Fibroblast of skin of right quadriceps (primary cell): ENCODE measurements around the gene USP3.
"Not testable (repeated sequence)": the region's sequence is repeated elsewhere in the genome, so short reads cannot be mapped to it uniquely, and the experiment has no call there.

ENCODE experiments used
- DNase-seq: peaks from one replicate; pipeline ENCODE4 v3.0.0-alpha.2; 2013

Gene USP3

GRCh38 chr15:63596676-63597037 is 92.3 kb downstream of the USP3 start:
- DNase-seq = no peak

- DNase-seq = peak; percentile 42
These were observed 92.8 kb downstream of the USP3 start, which contains the start of gene FBXL22 for GRCh38 chr15:63597038-63597790. Gene FBXL22 (plus strand): TSS chr15:63597387. CDS start chr15:63597393, 6 bp downstream.

DNA sequence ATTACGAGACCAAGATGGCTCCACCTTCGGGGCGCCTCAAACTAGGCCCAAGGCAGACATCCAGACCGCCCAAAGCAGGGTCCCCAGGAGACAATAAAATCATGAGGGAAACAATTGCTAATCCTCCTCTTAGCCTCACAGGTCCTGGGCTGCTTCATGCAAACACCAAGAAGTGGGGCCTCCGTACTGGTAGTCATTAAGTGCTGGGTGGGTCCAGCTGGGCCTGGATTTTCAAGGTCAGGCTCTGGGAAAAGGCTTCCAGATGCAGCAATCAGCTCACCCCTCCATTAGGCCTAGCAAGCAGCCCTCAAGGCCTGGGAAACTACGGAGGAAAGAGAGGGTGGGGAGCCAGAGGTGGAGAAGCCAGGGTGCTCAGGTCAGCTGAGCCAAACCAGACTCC is 93.4 kb downstream of the USP3 start:
- no peak for DNase-seq

GRCh38 chr15:63598473-63599400 is 94.3 kb downstream of the USP3 start:
- no peak for DNase-seq

GRCh38 chr15:63599401-63600000 is 95.1 kb downstream of the USP3 start:
- no peak for DNase-seq

GRCh38 chr15:63600001-63600615 is 95.7 kb downstream of the USP3 start:
- DNase-seq = no peak

DNA sequence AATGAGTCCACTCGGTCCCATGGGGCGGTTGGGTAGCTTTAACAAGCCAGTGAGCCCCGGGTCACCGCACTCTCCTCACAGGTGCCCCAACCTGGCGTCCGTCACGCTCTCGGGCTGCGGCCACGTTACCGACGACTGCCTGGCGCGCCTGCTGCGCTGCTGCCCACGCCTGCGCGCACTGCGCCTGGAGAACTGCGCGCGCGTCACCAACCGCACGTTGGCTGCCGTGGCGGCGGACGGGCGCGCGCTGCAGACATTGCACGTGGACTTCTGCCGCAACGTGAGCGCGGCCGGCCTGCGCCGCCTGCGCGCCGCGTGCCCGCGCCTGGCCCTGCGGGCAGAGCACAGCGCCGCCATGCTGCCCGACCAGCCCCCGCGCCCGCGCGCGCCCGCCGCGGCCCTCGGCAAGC is 96.2 kb downstream of the USP3 start:
- peak; percentile 93 for DNase-seq

GRCh38 chr15:63601026-63601703 is 96.8 kb downstream of the USP3 start:
- DNase-seq = peak; percentile 17

DNA sequence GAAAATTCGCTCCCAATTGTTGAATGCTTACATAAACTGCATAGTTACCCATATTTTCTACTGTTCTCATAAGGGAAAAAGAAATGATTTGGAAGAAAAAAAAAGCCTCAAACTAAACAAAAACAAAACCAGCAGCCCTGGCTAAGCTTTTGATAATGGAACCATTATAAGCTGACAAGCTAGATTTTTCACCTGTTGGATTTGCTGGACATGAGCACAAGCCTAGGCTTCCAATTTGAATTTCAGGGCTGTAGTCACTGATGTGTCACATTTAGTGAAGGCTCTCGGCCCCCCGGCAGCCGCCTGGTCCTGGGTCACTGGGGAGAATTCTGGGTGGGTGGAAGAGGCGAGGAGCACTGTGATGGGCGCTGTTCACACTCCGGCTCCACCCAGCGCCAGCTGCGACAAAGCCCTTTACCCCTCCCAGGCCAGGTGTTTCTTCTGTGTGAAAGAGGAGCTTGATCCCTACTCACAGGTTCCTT is 97.4 kb downstream of the USP3 start:
- no peak for DNase-seq

- DNase-seq = no peak
These were observed 98.2 kb downstream of the USP3 start for GRCh38 chr15:63602595-63602994.

GRCh38 chr15:63603516-63603915 is 99.1 kb downstream of the USP3 start:
- no peak for DNase-seq

DNA sequence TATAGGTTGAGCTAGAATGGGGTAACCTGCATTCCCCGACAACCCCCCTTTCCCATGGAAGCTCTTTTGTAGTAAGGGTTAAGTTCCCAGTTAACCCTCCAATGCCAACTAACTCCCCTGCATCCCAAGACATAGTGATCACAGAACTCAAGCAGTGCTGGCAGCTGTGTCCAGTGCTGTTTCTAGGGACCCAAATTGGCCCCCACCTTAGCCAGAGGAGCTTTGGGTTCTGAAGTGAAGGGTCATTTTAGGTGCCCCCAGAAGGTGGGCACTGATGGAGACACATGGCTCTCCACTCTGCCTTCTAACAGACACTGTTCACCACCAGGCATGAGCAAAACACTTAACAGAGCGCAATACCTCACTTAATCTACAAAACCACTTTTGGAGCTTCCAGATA is 99.9 kb downstream of the USP3 start:
- no peak for DNase-seq

- DNase-seq = no peak
These were observed 100.6 kb downstream of the USP3 start for GRCh38 chr15:63605036-63605435.

- DNase-seq = no peak
These were observed 101.4 kb downstream of the USP3 start for GRCh38 chr15:63605816-63606215.

DNA sequence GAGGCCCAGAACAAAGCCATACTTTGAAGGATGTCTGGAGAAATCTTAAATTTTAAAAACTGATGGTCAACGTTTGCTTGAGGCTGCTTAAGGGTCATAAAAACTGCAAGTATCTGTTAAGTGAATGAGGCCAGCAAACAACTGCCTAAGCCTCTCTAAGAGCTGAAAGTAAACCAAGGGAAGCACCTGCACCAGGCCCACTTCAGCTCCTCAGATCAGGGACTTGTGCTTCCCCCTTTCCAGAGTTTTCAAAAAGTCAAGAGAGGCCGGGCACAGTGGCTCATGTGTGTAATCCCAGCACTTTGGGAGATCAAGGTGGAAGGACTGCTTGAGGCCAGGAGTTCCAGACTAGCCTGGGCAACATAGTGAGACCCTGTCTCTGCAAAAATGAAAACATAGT is 101.9 kb downstream of the USP3 start:
- no peak for DNase-seq

DNA sequence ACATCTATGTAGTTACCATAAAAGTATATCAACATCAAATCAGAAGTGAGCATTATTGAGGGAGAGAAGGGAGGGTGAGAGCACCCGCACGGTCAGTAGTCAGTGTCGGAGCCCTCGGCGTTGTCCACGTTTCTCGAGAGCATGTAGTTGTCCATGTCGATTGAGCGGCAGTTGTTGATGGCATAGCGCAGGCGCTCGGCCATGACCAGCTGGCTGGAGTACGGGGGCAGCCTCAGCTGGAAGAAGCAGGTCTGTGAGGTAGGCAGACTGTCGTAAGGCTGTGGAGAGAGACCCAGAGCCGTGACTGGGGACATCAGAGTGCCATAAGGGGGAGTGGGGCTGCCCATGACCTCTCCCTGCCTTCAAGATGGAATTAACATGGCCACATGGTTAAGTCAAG is 104.6 kb downstream of the USP3 start:
- DNase-seq = no peak

GRCh38 chr15:63609448-63609847 is 105.1 kb downstream of the USP3 start:
- no peak for DNase-seq

DNA sequence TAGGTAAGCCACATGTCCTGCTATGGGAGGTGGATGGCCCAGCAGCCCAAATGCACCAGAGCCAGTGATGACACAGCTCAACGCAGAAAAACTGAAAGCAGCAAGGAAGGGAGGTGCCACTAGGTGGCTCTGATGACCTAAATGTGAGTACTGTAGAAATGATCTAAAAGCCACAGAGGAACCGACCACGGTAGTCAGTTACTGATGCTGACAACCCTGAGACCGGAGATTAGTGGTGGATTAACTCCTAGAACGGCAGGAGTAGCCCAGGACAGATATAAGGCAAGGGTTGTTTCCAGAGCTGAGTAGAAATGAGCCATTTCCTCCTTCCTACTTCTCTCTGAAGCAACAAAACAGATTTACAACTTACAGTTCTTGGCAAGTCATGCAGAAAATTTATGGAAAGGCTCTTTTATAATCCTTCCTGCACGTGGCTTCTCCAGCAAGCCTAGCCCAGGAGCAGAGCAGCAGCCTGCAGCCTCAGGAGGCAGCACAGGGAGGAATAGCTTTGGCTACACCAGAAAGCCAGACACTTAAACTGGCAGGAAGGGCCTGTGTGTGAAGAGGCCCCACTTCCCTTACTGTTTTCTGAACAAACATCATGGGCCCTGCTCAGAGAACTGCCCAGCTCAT is 105.9 kb downstream of the USP3 start:
- DNase-seq = peak; percentile 89

- no peak for DNase-seq
These were observed 106.8 kb downstream of the USP3 start for GRCh38 chr15:63611177-63611576.

DNA sequence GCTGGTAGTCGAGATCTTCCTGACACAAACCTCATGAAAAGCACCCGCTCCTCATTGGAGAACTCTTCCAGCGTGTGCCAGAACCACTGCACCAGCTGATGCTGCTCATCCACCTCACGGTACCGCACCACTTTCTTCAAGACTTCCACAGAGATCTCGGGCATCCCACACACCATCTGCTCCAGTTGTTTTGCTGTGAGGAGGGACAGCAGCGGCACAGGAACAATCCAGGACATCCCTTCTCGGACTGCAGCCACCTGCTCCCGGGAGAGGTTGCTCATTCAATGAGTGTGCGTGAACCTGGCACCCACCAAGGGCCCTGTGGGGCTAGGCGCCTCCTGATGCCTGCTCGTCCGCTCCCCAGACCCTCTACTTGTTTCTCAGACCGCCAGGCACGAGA is 107.9 kb downstream of the USP3 start:
- no peak for DNase-seq

GRCh38 chr15:63615935-63616334 is 111.5 kb downstream of the USP3 start:
- DNase-seq = no peak

DNA sequence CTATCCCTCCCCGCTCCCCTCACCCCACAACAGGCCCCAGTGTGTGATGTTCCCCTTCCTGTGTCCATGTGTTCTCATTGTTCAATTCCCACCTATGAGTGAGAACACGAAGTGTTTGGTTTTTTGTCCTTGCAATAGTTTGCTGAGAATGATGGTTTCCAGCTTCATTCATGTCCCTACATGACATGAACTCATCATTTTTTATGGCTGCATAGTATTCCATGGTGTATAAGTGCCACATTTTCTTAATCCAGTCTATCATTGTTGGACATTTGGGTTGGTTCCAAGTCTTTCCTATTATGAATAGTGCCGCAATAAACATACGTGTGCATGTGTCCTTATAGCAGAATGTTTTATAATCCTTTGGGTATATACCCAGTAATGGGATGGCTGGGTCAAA is 112.8 kb downstream of the USP3 start:
- not testable (repeated sequence) for DNase-seq
